GM19043 (cell line): ENCODE results near the gene DNMT3A.

Experiments
- ATAC-seq: cut with Tn5 transposase; IDR thresholded peaks from one replicate; pipeline ENCODE4 v1.9.1; 2021; ENCODE audit warnings: low read depth; ENCODE audit not compliant: unreplicated experiment

Gene DNMT3A

DNA sequence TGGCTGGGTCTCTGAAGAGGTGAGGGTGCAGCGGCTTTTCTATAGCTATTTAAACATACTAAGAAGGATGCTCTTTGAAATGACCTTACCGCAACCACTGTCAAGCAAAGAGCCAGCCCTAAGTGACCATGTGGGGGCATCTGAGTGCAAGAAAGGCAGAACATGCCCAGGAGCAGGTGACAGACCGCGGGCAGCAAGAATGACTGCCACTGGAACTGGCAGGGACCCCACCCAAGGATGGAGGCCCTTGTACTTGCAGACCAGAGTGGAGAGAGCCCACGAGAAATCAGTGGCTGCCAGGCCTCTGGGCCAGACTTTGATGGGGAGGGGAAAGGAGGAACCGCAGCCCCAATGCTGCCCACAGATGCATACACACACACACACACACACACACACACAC, 33.1 kb downstream of the DNMT3A start:
- ATAC-seq = no peak

DNA sequence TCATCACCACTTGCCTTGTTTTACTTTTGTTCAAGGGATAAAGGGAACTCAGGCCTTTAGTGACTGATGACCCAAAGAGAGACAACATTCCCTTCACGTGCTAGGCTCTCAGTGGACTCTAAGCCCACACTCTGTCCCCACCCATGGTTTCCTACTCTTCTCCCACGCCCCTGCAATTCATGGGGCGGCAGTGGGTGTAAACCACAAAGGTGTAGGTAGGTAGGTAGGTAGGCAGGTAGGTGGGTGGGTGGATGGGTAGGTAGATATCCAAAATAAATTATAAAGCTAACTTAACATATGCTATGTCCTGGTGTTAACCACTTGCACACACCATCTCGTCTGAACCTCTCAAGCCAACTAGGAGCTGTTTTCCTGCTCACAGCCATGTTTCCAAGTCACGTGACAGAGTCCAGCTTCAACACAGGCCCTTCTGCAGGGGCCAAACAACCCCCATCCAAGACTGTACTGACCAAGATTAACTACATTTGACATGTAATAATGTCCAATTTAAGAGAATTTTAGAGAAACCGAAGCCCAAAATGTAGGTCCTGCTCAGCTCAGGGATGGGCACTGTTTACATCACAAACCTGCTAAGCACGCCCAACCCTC, 33.7 kb downstream of the DNMT3A start:
- ATAC-seq = no peak

DNA sequence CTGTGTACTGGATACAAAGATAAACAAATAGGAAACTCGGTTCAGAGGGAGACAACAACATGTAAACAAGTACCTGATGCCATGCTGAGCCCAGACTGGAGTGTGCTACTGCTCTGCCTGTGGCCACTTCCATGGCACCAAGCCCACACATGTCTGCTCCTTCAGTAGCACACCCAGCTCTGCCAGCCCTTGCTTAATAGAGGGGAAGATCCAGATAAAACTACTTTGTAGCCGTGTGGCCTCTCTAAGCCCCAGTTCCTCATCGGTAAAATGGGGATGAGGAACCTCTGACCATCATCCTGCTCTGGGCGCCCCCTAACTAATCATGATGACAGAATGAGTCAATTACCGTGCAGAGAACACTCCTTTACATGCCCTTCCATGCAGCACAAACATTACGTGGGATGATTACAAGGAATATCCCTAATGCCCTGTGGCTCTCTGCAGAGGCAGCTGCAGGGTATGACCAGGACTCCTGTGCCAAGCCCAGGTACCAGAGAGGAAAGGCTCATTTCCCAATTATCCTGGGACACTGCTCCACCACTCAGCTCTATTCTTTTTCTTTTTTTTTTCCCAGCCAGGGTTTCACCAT, 34.9 kb downstream of the DNMT3A start:
- ATAC-seq = no peak

DNA sequence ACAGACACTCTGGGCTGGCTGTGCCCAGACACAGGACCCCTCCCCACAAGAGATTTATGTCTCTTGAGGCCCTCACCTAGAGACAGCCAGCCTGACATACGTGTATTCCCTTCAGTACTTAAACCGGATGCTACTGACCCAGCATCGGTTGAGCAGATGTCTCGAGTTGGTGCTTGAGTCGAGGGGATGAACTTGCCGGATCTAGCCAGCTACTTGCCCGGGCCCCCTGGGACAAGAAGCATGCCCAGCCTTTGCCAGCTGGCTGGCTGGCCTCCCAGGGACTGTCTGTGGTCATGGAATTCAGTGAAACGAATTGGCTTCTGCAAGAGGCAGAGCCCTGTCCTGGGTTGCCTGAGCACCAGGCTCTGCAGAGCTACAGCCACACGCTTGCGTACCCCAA, 36.0 kb downstream of the DNMT3A start:
- no peak for ATAC-seq

DNA sequence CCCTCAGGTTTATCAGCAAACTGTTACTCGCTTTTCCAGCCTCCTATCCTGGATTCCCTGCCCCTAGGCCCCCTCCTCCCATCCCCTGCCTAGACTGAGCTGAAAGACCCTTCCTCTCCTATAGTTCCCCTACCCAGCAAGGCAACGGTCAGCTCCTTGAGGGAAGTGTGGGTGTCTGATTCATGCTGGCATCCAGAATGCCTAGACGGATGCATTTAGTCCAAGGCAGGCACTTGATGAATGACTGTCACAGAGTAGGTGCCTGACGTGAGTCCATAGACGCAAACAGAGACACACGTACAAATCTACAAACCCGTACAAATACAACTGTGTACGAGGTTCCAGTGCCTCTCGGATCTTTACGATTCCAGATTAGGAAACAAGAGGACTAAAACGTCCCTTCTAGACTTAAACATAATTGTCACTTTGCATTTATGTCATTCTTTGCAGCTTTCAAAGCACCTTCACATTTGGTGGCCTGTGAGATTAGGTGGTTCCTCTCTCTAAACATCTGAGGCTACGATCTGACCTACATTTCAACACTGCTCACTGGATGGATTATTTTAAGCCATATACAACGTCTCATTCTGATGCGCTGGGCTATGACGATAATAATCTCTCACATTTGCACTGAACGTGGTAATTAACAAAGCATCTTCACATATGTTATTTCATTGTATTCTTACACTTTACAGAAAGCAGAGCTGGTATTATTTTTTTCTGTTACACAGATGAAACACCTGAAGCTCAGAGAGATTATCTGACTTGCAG, 36.7 kb downstream of the DNMT3A start:
- ATAC-seq = no peak

DNA sequence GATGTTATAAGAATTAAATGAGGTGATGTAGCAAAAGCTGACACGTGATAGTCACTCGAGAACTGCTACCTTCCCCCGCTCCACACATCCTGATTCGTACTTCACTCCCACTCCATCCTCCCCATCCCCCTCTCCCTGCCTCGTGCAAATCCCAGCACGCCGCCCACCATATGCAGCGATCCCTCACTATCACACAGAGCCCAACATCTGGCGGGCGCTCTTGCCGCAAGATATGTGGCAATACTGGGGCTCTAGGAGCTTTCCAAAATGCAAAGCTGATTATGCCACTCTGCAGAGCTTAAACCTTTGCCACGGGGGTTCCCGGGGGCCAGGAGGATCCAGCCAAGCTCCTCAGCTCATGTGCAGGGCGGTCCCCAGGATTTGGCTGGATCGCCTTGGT, 37.4 kb downstream of the DNMT3A start:
- ATAC-seq = no peak

DNA sequence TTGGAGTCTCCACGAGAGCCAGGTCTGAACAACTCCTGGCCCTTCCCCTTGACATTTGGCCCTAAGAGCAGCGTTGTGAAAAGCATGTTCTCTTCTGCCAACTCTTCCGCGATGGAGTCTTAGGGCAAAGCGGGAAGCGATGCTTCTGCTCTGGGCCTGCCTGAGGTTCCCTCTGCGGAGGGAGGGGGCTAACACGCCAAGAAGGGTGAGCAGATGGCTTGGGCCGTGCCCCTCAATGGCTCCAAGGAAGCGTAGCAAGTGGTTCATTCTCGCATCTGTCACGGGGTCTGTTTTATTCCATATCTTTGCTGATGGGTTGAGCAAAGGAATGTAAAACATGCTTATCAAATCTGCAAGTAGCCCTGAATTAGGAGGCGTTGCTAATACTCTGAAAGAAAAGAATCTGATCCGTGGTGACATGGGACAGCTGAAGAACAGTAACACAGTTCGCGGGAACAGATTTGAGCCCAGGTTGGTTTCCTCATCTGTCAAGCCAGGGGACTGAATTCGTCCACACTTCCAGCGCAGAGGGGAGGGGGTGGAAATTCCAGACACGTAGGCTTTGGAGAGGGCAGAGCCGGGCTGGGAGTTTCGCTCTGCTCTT, 38.0 kb downstream of the DNMT3A start:
- no peak for ATAC-seq

DNA sequence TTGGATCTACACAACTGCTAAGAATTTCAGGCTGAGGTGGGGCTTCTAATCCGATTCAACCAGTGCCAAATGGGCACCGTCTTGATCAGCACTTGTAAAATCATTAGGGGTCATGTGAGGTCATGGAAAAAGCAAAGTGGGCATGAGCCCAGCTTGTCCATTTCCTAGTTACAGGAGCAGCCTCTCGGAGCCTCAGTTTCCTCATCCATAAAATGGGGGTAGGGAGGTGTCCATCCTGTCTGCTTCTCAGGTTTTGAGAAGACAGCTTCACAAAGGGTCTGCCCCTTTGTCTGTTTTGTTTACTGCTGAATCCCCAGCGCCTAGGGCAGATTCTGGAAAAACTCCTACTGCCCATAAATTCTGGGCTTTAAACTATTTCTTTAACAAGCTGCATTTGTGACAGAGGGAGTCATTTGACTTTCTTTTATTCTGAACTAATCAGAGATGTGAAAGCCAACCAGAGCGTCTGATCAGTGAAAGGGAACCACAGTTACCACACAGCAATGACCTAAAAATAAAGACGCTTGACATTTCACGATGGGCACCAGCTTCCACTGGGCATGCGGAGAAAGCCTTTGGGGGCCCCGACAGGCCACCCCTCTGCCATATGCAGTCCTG, 38.9 kb downstream of the DNMT3A start:
- ATAC-seq = no peak

DNA sequence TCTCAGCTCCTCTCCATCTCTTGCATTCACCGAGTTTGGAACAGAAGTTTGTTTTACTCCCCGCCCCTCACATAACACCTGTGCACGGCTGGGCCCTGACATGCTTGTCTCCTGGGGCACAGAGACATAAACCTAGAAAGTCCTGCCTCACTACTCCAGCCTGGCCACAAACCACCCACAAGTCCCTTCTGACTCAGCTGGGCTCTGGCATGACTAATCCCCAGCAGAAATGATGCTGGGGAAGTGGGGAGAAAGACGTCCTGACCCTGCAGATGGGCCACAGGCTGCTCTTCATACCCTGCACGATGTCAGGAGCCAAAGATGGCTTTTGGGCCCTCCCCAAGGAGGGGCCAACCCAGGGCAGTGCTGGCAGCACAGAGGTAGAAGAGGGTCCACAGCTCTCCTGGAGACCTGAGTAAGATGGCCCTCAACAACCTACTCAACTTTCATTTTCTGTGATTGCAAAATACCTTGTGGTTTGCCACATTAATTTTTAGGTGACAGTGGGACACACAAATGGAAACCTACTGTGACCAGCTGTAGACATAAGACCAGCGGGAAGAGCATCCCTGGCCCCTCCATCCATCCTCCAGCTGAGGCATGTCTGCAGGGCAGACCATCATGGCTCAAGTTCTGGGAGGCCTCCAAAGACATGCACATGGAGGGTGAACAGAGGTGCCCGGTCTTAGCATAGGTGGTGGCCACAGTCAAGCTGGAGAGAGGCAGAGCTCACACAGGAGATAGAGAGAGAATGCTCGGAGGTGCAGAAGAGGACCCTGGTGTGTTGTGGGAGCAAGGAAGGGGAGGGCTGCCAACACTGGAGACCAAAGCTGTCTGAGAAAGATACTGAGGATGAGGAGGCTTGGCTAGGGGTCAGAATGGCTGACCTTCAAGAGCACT, 40.0 kb downstream of the DNMT3A start:
- peak; percentile 96 for ATAC-seq

DNA sequence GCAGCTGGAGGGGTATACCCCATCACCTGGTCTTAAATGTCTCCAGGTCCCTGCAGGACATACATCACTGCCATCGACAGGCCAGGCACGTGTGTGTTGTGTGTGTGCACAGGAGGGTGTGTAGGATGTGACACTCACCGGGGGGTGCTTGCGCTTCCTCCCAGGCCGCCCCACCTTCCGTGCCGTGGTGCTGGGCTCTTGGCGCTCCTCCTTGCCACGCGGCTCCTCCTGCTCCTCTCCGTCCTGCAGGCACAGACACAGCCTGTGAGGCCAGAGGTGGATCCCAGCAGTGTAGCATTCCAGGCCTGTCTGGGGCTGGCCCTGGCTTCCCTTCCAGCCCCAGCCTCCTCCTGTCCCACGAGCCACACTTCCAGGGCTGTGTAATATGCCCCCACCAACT, 41.7 kb downstream of the DNMT3A start:
- no peak for ATAC-seq

DNA sequence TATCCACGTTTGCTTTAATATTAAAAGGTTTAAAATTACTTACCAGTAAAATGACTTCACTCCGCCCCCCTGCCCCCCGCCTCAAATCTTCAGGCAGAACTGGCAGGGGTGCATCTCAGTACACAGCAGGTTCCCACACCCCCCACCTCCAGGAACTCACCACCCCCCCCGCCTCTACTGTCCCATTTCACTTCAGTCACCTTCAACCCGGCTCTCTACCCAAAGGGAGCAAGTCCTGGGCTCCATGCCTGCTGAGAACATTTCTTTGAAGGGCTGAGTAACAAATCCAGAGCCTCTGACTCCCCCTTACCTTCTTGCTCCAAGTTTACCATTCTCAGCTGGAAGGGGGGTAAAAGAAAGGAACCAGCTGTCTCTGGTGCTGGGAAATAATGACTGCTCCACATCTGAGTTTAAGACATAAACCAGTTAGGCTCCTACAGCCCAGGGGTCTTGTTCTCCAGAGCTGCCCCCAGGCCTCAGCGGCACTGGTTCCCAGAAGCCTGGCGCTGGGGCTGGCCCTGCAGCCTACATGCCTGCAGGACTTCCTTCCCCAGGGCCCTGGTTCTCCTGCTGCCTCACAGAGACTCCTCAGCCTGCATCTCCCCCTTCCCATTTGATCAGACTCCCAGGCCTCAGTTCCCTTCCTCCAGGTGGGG, 42.8 kb downstream of the DNMT3A start:
- ATAC-seq = no peak

DNA sequence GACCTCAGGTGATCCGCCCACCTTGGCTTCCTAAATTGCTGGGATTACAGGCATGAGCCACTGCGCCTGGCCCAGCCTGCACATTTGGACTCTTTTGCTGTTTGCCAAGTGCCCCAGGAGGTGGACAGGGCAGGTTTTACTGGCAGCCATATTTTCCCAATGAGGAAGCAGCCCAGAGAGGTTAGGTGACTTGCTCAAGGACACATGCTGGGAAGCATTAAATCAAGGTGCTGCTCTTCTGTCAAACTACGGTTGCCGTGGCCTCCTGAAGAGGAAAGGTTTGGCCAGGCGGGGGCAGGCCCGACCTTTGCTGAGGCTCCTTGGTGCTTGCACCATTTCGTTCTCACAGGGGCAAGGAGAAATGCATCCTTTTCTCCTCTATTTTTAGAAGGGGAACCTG, 44.0 kb downstream of the DNMT3A start:
- no peak for ATAC-seq

DNA sequence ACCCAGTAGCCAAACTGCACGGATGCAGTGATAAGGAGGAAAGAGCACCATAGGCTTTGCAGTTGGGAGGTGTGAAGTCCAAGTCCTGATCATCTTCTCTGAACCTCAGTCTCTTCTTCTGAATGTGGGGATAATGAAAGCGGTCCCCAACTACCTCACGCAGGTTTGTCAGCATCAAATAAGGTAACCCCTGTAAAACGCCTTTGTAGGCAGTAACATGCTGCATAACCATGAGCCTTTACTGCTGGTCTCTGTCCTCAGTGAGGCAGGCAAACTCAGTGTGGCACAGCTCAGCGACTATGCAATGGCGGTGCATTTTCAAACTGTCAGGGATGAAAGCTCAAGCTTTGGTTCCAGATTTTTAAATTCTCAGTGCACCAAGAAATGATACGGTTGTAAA, 46.1 kb downstream of the DNMT3A start:
- no peak for ATAC-seq

DNA sequence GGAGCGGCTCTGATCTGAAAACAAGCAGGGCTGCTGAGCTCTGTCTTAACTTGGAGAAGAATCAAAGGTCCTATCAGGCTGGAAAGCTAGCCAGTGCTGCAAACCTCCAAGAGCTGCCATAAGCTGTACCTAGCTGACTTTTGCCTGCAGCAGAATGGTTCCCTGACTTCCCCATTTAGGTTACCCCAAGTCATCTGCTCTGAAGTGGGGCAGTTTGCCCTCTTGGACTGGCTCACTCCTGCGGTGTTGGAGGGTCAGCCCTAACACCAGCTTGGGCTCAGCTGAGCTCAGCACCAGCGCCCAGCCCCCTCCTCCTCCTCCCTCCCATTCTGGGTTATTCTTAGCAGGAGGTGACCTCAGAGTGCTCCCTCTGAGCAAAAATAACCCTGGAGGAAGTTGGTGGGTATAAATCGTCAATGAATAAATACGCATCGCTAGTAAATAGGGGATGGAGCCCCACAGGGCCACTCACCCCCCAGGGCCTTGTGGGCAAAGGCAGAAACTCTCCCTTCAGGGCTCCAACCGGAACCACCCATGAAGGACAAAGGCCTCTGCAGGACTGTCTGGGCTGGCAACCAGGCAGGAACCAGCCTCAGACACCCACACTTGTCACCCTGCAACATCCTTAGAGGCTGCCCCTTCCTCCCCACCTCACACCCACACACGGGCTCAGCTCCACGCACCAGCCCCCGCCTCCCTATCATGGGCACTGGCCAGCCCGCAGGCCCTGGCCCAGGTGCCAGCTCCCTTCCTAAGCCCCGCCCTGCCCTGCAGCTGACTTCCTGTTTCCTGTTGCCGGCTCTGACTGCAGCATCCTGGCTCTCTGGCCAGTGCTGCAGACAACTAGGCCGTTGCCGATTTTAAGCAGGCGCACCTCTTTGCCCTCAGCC, 46.9 kb downstream of the DNMT3A start:
- ATAC-seq = peak; percentile 92

DNA sequence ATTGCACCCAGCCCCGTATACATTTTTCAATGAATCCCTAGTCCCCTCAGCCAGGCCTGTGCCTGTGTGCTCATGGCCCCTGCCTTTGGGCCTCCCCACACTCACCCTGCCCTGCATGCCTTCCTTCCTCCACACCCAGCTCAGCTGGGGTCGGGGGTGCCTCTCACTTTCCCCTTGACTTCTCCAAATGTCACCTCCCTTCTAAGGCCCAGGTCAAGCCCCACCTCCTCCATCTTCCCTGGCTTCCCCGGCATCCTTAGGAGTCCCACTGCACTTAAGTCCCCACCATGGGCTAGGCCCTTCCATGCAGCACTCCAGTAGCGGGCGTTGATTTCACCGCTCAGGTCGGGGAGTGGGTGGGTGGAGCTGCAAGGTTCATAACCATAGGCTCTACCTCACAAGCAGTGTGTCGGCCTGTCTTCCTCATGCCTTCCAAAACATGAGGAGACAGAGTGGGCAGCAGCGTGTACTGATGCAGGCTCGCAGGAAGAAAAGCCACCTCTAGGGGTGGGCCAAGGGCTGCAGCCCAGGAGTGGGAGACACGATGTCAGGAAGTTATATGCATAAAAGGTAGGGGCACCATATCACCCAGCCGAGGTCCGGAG, 47.7 kb downstream of the DNMT3A start:
- ATAC-seq = no peak

DNA sequence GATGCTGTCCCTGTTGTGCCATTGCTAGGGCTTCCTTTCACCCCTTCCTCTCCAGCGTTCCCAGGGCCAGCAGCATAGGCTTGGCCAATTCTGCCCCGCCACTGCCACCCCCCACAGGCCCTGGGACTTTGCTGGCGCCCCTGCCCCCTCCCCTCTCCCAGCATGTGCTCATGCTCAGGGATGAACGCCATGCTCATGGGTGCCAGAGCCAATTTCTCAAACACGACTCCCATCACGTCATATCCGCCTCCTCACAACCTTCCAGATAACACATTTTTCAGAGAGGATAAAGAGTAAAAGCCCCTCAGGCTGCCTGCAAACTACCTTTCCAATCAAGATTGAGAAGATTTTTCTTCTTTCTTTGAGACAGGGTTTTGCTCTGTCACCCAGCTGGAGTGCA, 48.6 kb downstream of the DNMT3A start:
- no peak for ATAC-seq

DNA sequence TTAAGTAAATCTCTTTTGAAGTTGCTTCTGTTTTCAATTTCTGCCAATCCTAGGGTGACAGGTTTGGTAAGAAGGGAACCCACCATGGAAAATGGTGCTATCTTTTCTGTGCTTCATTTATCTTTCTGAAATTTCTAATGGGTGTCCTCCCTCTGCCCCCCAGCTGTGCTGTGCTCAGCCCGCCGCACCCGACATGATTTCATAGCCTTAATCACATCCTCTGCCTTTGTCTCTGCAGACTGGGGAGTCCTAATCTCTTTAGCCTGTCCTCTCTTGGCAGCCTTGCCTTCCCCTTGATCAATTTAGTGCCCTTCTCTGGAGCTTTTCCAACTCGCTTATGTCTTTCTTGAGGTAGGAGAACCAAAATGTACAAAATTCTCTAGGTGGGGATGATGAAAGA, 49.3 kb downstream of the DNMT3A start:
- ATAC-seq = no peak

DNA sequence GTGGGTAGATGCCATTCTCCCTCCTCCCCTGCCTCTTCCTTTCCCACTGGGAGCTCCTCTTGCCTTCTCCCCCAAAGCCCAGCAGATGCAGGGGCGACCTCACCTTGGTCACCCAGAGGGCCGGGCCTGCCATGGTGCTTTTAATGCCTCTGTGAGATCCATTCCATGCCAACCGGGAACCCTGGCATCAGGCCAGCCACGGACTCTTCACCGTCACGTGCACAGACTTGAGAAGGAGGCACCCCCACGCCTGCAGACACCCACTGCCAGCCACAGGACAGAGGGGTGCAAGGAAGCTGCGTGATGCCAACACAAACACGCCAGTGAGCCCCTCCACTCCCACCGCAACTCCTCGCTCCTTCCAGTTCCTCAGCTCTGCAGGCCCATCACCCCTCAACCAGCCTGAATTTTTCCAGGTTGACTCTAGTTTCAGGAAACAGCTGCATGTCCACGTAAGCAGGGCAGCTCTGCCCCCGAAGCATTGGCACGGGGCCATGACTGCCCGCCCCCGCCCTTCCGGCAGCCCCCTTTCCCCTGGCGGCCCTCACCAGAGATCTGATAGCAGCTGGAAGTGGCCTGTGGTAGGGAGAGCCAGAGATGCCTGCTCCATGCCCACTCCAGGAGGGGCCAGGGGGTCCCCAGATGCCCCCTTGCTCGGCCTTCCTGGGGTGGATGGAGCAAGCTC, 50.8 kb downstream of the DNMT3A start:
- no peak for ATAC-seq
